ENCODE data around the gene NSL1.

NSL1 gene

DNA sequence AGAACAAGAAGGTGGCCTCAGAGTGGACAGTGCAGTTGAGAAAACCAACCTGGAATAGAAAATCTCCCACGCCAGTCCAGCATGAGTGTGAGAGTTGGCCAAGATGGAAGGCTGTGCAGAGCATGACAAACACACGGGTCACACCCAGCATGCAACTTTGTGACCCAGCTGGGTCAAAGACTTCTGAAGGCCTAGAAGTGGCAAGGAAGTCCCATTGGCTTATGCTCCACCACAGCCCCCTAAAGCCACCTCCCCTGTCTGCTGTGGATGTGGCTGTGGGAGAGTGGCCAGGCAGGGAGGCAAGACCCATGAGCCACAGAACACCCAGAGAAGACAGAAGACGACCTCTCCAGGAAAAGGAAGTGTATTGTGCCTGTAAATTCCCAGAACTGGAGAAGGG, 105.5 kb downstream of the NSL1 start:
- FAIRE-seq (no peak), DNase-seq (ENCODE audit: insufficient read length, low spot score) (no peak)
- no peak for TF ChIP-seq POLR2A (IDR thresholded peaks at IDR 0.05; ENCODE audit: low read depth, low read length)

GRCh38 chr1:212685429-212685828, 106.1 kb downstream of the NSL1 start:
- TF ChIP-seq POLR2A (IDR thresholded peaks at IDR 0.05; ENCODE audit: low read depth, low read length), result no peak
- no peak for FAIRE-seq
- DNase-seq (ENCODE audit: insufficient read length, low spot score), result no peak

DNA sequence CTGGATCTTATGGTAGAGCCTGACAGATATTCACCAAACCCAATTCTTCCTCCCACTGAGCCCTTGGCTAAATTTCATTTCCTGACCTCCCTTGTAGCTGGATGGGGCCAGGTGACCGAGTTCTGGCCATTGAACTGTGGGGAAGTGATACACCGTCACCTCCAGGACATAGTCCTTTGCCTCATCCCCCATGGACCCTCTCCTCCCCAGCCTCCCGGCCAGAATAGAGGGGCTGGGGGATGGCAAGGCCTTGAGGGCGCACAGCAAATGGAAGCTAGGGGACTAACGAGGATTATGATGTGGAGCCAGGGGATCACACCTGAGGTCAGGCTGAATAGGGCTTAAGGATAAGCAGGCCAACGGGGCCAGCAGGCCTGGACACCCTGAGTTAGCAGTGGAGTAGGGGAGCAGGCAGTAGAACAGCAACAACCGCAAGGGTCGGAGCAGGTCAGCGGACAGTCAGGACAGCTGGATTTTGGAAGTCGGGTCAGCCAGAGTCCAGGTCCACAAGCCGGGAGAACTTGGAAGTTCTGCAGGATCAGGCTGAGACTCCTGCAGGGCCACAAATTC, 107.0 kb downstream of the NSL1 start:
- FAIRE-seq (no peak), DNase-seq (ENCODE audit: insufficient read length, low spot score) (no peak)
- no peak for TF ChIP-seq POLR2A (IDR thresholded peaks at IDR 0.05; ENCODE audit: low read depth, low read length)

- FAIRE-seq, result no peak
- no peak for TF ChIP-seq POLR2A (IDR thresholded peaks at IDR 0.05; ENCODE audit: low read depth, low read length)
- no peak for DNase-seq (ENCODE audit: insufficient read length, low spot score)
Measured at GRCh38 chr1:212684076-212684475, 107.5 kb downstream of the NSL1 start.

DNA sequence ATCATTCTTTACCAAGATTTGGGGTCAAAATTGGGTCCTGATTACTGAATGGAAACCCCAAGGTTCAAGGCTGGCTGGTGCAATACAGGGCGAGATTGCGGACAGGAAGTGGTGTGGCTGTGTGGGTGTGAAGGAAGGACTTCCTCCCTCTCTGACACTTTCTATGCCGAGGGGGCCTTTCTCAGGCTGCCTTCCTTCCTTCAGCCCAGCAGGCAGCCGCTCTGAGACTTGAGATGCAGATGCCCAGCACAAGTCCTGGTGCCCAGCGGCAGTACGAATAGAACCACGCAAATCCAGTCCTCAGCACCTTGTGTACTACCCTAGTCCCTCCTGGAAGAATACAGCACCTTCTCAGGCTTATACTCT, 108.2 kb downstream of the NSL1 start:
- no peak for FAIRE-seq
- no peak for TF ChIP-seq POLR2A (IDR thresholded peaks at IDR 0.05; ENCODE audit: low read depth, low read length)
- DNase-seq (ENCODE audit: insufficient read length, low spot score), result no peak

DNA sequence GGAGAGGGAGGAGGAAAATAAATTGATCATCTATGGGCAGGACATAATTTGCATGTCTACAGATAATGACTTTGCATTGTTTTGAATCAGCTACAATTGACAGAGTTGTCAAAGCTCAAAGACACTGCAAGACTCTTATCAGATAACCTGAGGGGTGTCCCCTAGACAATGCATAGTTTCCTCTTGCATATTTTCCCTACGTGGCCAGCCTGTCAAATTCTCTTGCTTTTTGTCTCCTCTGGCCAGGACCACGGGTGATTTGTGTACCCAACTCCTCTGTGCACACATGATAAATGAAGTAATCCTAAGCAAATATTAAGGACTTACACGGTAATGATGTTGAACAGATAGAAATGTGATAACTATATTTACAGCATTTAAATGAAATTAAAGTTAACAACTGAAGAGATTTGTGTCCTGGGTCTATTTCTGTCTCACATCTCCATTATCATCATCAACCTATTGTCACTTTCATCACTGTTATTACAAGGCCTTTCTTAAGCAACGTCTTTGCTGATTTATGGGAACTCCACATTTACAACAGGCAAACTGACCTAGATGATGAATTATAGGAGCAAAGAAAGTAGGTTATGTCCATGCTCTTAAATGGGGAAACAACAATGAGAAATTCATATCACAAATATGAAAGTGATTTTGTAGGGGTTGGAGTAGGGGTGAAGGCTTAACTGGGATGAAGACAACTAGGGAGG, 110.7 kb downstream of the NSL1 start:
- DNase-seq (ENCODE audit: insufficient read length, low spot score) (no peak), FAIRE-seq (no peak)
- no peak for TF ChIP-seq POLR2A (IDR thresholded peaks at IDR 0.05; ENCODE audit: low read depth, low read length)

- DNase-seq (ENCODE audit: insufficient read length, low spot score) (no peak), FAIRE-seq (no peak)
- TF ChIP-seq POLR2A (IDR thresholded peaks at IDR 0.05; ENCODE audit: low read depth, low read length), result no peak
Measured at GRCh38 chr1:212678456-212679410, 112.8 kb downstream of the NSL1 start.

GRCh38 chr1:212677573-212677972, 114.0 kb downstream of the NSL1 start:
- no peak for TF ChIP-seq POLR2A (IDR thresholded peaks at IDR 0.05; ENCODE audit: low read depth, low read length)
- FAIRE-seq (no peak), DNase-seq (ENCODE audit: insufficient read length, low spot score) (no peak)

- FAIRE-seq (no peak), DNase-seq (ENCODE audit: insufficient read length, low spot score) (no peak)
- no peak for TF ChIP-seq POLR2A (IDR thresholded peaks at IDR 0.05; ENCODE audit: low read depth, low read length)
Measured at GRCh38 chr1:212677136-212677535, 114.4 kb downstream of the NSL1 start.

Data from H54 (cell line).